ENCODE data around the gene ZFR2. TPM values are rescaled to one million over a fixed set of nuclear protein-coding genes. Genes with fewer than 3 reads are reported as not detected.

Gene ZFR2
- total RNA-seq, 1 experiment from 2014 or later: not detected

DNA sequence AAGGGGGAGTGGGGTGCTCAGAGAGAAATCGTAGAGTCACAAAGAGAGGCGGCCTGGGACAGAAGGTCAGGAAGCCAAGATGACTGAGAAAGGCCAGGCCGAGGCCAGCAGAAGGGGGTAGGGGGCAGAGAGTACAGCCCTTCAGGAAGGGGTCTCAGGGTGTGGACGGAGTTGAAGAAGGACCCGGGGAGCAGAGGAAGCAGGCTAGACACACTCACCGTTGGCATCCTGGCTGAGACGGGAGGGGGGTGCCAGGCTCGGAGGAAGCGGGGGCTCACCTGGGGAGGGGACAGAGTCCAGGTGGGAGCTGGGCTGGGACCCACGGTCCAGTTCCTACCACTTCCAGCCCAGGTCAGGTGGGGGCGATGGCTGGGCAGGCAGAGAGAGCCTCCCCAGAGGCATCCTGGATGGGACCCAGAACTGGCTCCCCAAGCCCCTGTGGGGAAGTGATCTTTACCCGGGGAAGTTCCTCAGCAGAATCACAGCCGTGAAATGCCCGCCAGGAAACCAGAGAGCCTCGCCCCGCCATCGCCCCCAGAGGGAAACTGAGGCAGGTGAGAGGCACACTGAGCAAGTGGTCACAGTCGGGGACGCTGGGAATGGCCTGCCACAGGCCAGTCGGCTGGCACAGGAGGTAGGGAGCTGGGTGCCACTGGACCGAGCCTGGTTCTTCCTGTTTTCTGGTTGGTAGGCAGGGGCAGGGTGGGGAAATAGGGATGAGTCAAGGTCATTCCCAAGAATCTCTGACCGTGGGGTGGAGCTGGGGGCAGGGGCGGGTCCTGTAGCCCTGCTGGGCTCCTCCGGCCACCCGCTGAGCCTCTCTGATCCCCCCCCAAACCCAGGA lies 84.0 kb downstream of the ZFR2 start:
- Histone ChIP-seq H3K4me3 (ENCODE audit: low read length) (no peak overlapping the region; the same call in 1 of the 2 replicates), H3K9me2 (replicated peaks; ENCODE audit: low read length) (no peaks in the 10 kb centered on the region), H4K20me1 (ENCODE audit: low read length) (no peaks in the 10 kb centered on the region), H3K79me2 (ENCODE audit: low read length) (no peaks in the 10 kb centered on the region), H3K27ac (ENCODE audit: low read length) (no peak overlapping the region), H2AFZ (ENCODE audit: low read length) (0 out of 2 replicates have a peak overlapping the region, but pooled peaks have one; percentile 22), H3K27me3 (ENCODE audit: low read length) (no peaks in the 10 kb centered on the region), H3K36me3 (ENCODE audit: low read depth, low read length) (no peaks in the 10 kb centered on the region), H3F3A (ENCODE audit: low read length, unreplicated experiment) (no peaks in the 10 kb centered on the region), H3K4me1 (ENCODE audit: insufficient read depth, low read length) (no peaks in the 10 kb centered on the region), H3K4me2 (ENCODE audit: low read length) (peak overlapping the region; percentile 62), H3K9me3 (ENCODE audit: low read length) (0 out of 2 replicates have a peak, but pooled peaks cover 13% of the 10 kb centered on the region), H3K9ac (ENCODE audit: low read length) (no peak overlapping the region)
- ATAC-seq (peak; percentile 42; the same call in 1 of the 2 replicates), DNase-seq (peak; percentile 29)
- POLR2A ChIA-PET (ENCODE audit: unreplicated experiment): no interaction called here
- TF ChIP-seq EZH2 (IDR thresholded peaks at IDR 0.05; ENCODE audit: low read length, unreplicated experiment) (no peak), EZH2phosphoT487 (IDR thresholded peaks at IDR 0.05; ENCODE audit: borderline replicate concordance, low read length) (no peak)
- TF ChIP-seq, protein P1, sequence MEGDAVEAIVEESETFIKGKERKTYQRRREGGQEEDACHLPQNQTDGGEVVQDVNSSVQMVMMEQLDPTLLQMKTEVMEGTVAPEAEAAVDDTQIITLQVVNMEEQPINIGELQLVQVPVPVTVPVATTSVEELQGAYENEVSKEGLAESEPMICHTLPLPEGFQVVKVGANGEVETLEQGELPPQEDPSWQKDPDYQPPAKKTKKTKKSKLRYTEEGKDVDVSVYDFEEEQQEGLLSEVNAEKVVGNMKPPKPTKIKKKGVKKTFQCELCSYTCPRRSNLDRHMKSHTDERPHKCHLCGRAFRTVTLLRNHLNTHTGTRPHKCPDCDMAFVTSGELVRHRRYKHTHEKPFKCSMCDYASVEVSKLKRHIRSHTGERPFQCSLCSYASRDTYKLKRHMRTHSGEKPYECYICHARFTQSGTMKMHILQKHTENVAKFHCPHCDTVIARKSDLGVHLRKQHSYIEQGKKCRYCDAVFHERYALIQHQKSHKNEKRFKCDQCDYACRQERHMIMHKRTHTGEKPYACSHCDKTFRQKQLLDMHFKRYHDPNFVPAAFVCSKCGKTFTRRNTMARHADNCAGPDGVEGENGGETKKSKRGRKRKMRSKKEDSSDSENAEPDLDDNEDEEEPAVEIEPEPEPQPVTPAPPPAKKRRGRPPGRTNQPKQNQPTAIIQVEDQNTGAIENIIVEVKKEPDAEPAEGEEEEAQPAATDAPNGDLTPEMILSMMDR (conservative IDR thresholded peaks at IDR 0.05; ENCODE audit: low read depth, low read length): no peak
- BruUV-seq (replicated peaks): no TSS peak
- CTCF ChIA-PET: no interaction called here
- intact Hi-C loops (cut with micrococcal nuclease): no loop called here

DNA sequence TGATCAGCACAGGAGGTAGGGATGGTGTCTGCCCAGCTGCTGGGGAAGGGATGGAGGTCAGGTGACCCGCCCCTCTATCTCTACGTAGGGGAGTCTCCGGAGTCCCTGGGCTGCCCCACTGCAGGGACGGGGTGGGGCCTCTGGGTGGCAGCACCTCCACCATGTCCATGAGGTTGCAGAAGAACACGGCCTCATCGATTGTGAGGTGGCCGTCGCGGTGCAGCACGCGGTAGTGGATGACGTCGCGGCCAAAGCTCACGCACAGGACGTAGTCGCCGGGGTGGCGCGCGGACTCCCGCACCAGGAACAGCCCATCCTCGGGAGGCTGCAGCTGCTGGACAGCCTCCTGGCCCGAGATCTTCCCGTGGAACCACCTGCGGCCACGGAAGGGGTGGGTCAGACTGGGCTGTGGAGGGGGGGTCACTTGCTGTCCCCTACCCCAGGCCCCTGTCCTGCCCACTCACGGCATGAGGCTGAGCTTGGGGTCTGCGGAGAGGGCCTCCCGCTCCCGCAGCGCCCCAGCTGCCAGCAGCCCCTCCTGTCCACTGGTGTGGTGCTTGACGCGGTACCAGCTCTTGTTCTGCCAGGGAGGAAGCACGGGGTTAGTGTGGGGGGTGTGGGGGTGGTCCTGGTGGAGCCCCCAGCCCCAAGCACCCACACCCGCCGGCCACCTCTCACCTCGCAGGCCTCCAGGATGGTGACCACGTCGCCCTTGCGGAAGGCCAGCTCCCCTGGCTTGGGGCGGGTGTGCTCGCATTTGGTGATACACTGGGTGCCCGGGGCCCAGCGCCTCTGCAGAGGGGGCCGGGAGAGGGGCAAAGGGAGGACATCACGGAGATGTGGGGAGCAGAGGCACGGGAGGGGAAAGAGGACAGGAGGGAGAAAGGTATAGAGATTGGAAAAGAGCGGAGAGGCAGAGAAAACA lies 84.9 kb downstream of the ZFR2 start:
- no peak for TF ChIP-seq EZH2 (IDR thresholded peaks at IDR 0.05; ENCODE audit: low read length, unreplicated experiment)
- TF ChIP-seq, protein P1 (conservative IDR thresholded peaks at IDR 0.05; ENCODE audit: low read depth, low read length): peak; percentile 47
- Histone ChIP-seq H3K36me3 (ENCODE audit: low read depth, low read length) (no peaks in the 10 kb centered on the region), H3K27me3 (ENCODE audit: low read length) (no peaks in the 10 kb centered on the region), H3K4me1 (ENCODE audit: insufficient read depth, low read length) (no peaks in the 10 kb centered on the region), H4K20me1 (ENCODE audit: low read length) (no peaks in the 10 kb centered on the region), H3K4me3 (ENCODE audit: low read length) (no peak overlapping the region), H3K9ac (ENCODE audit: low read length) (no peak overlapping the region), H3K9me3 (ENCODE audit: low read length) (0 out of 2 replicates have a peak, but pooled peaks cover 13% of the 10 kb centered on the region), H3K9me2 (replicated peaks; ENCODE audit: low read length) (no peaks in the 10 kb centered on the region), H3F3A (ENCODE audit: low read length, unreplicated experiment) (no peaks in the 10 kb centered on the region), H3K79me2 (ENCODE audit: low read length) (no peaks in the 10 kb centered on the region), H2AFZ (ENCODE audit: low read length) (no peak overlapping the region), H3K27ac (ENCODE audit: low read length) (no peak overlapping the region), H3K4me2 (ENCODE audit: low read length) (peak overlapping the region; percentile 62; the same call in 1 of the 2 replicates)
- intact Hi-C loops (cut with micrococcal nuclease): no loop called here
- peak; percentile 8 for DNase-seq
- no peak; the same call in 1 of the 2 replicates for ATAC-seq
- ChIA-PET POLR2A (ENCODE audit: unreplicated experiment) (no interaction called here), CTCF (no interaction called here)
- no TSS peak for BruUV-seq (replicated peaks)
